LNCAP (cell line): Measurements from ENCODE around the gene CTPS1.

Source experiments
- CTCF ChIP-seq: fragments of 450-650 bp; IDR thresholded peaks from 2 replicates; pipeline ENCODE4 v1.5.1; 2017; ENCODE audit warnings: mild to moderate bottlenecking

The CTPS1 gene

GRCh38 chr1:40985875-40986274 is 6.4 kb downstream of the CTPS1 start:
- TF ChIP-seq CTCF = no peak

GRCh38 chr1:40986328-40986783 is 6.9 kb downstream of the CTPS1 start:
- TF ChIP-seq CTCF = no peak

GRCh38 chr1:40986956-40987355 is 7.5 kb downstream of the CTPS1 start:
- no peak for TF ChIP-seq CTCF

GRCh38 chr1:40987439-40988276 is 8.2 kb downstream of the CTPS1 start:
- no peak for TF ChIP-seq CTCF

- TF ChIP-seq CTCF = no peak
Measured at GRCh38 chr1:40988280-40988679, 8.8 kb downstream of the CTPS1 start.

GRCh38 chr1:40989066-40989465 is 9.6 kb downstream of the CTPS1 start:
- no peak for TF ChIP-seq CTCF

GRCh38 chr1:40997096-40997495 is 17.6 kb downstream of the CTPS1 start:
- no peak for TF ChIP-seq CTCF
